Uterus (tissue), 4 donors: ENCODE results near the gene PIK3R2. TPM values are rescaled to one million over a fixed set of nuclear protein-coding genes. Genes with fewer than 3 reads are reported as not detected.

ENCODE experiments used
- DNase-seq, 2 donors: peaks; one replicate each; pipeline ENCODE4 v3.0.0-alpha.2; 2019 to 2020
- H3K27ac ChIP-seq, 2 donors: fragments of 200-600 bp; sonication (generic); 1 replicate in 1 of 2; 2 replicates in 1 of 2; pipeline ENCODE4 v1.5.1; 2016 to 2018
- H3K27me3 ChIP-seq, 2 donors: fragments of 200-600 bp; sonication (generic); one replicate each; pipeline ENCODE4 v1.5.1; 2018 to 2019; ENCODE audit warnings: control low read depth in 1 of 2
- H3K36me3 ChIP-seq, 2 donors: fragments of 200-600 bp; sonication (generic); one replicate each; pipeline ENCODE4 v1.5.1; 2019; ENCODE audit warnings: control low read depth in 1 of 2
- H3K4me1 ChIP-seq, 2 donors: fragments of 200-600 bp; sonication (generic); one replicate each; pipeline ENCODE4 v1.5.1; 2018 to 2019; ENCODE audit warnings: control low read depth in 1 of 2
- H3K4me3 ChIP-seq, 2 donors: fragments of 200-600 bp; sonication (generic); 1 replicate in 1 of 2; 2 replicates in 1 of 2; pipeline ENCODE4 v1.5.1; 2018 to 2019; ENCODE audit warnings: mild to moderate bottlenecking in 1 of 2
- H3K9me3 ChIP-seq, 2 donors: fragments of 200-600 bp; sonication (generic); one replicate each; pipeline ENCODE4 v1.5.1; 2019; ENCODE audit warnings: control low read depth in 1 of 2
- POLR2A ChIP-seq, 2 donors: fragments of 450-650 bp; IDR thresholded peaks; one replicate each; pipeline ENCODE4 v1.6.1; 2016; ENCODE audit warnings: antibody characterized with exemption in 2 of 2, mild to moderate bottlenecking in 1 of 2, moderate library complexity in 1 of 2
- intact Hi-C: fragments of 100-400 bp; cut with DNase I; formaldehyde crosslinking; loops from one replicate; pipeline ENCODE4 v1.15.1; 2023; ENCODE audit warnings: low total_unique reads
- total RNA-seq, 4 donors: library from RNA; depleted of rRNA in 3 of 4; stranded (reverse); fragments of >200 nt in 3 of 4; gene quantifications; one replicate each; pipeline versions ENCODE4 v1.1.0 to v1.2.4, GENCODE V29; 2014 to 2023
- TF ChIP-seq, protein P1 (sequence below), 4 experiments: fragments of 200-600 bp in 2 of 4; fragments of 450-650 bp in 2 of 4; sonication (generic) in 2 of 4; IDR thresholded peaks; one replicate each; pipeline ENCODE4 v1.5.1; 2016 to 2019; ENCODE audit warnings: antibody characterized with exemption in 4 of 4, mild to moderate bottlenecking in 2 of 4, moderate library complexity in 1 of 4
- donor health status: DM: yes; HTN: yes; CAD: no.

Gene PIK3R2
- total RNA-seq, 4 donors from 2014 or later = 17.2 to 39.4 (median 29.7) TPM

DNA sequence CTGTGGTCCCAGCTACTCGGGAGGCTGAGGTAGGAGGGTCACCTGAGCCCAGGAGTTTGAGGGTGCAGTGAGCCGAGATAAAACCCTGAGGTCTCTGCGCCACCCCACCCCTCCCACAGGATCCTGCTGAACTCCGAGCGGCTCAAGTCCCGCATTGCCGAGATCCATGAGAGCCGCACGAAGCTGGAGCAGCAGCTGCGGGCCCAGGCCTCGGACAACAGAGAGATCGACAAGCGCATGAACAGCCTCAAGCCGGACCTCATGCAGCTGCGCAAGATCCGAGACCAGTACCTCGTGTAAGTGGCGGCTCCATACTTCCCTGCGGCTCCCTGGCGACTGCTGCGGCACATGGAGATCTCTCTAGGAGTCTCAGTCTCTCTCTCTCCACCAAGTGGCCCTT is 14.0 kb downstream of the PIK3R2 start:
- Histone ChIP-seq H3K36me3 (no peaks in the 10 kb centered on the region), H3K27me3 (no peaks in the 10 kb centered on the region), H3K9me3 (no peaks in the 10 kb centered on the region), H3K4me3 (no peak overlapping the region), H3K4me1 (peaks cover 0 to under 1% of the 10 kb centered on the region in 2 donors), H3K27ac (no peak overlapping the region)
- intact Hi-C loops = no loop called here
- TF ChIP-seq, protein P1, sequence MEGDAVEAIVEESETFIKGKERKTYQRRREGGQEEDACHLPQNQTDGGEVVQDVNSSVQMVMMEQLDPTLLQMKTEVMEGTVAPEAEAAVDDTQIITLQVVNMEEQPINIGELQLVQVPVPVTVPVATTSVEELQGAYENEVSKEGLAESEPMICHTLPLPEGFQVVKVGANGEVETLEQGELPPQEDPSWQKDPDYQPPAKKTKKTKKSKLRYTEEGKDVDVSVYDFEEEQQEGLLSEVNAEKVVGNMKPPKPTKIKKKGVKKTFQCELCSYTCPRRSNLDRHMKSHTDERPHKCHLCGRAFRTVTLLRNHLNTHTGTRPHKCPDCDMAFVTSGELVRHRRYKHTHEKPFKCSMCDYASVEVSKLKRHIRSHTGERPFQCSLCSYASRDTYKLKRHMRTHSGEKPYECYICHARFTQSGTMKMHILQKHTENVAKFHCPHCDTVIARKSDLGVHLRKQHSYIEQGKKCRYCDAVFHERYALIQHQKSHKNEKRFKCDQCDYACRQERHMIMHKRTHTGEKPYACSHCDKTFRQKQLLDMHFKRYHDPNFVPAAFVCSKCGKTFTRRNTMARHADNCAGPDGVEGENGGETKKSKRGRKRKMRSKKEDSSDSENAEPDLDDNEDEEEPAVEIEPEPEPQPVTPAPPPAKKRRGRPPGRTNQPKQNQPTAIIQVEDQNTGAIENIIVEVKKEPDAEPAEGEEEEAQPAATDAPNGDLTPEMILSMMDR (IDR thresholded peaks at IDR 0.05) = no peak
- no peak for TF ChIP-seq POLR2A (IDR thresholded peaks at IDR 0.05)
- DNase-seq = no peak

GRCh38 chr19:18167975-18168645 is 15.1 kb downstream of the PIK3R2 start:
- H3K36me3 ChIP-seq = no peaks in the 10 kb centered on the region

DNA sequence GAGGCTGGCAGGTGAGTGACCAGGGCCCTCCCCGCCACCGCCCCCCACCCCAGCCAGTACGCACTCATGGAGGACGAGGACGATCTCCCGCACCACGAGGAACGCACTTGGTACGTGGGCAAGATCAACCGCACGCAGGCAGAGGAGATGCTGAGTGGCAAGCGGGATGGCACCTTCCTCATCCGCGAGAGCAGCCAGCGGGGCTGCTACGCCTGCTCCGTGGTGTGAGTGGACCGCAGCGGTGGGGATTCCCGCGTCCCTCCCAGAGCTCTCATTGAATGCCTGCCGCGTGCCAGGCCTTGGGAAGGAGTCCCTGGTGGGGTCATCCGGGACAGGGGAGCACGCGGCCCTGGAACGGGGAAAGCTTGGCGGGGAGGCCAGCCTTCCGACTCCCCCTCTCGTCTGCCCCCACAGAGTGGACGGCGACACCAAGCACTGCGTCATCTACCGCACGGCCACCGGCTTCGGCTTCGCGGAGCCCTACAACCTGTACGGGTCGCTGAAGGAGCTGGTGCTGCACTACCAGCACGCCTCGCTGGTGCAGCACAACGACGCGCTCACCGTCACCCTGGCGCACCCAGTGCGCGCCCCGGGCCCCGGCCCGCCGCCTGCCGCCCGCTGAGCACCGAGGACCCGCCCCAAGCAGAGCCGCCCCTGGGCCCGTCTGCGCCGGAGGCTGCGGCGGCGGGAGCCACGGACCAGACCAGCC is 15.9 kb downstream of the PIK3R2 start:
- TF ChIP-seq, protein P1 (IDR thresholded peaks at IDR 0.05) = no peak
- no peak for TF ChIP-seq POLR2A (IDR thresholded peaks at IDR 0.05)
- Histone ChIP-seq H3K36me3 (no peaks in the 10 kb centered on the region), H3K4me1 (peaks cover 0 to 3% of the 10 kb centered on the region in 2 donors), H3K4me3 (no peak overlapping the region), H3K9me3 (no peaks in the 10 kb centered on the region), H3K27me3 (no peaks in the 10 kb centered on the region), H3K27ac (no peak overlapping the region)
- no peak for DNase-seq
- intact Hi-C loops = no loop called here

More at GRCh38 chr19:18167975-18168645, 15.1 kb downstream of the PIK3R2 start:
- no peak for DNase-seq
- Histone ChIP-seq H3K27me3 (no peaks in the 10 kb centered on the region), H3K4me1 (no peaks in the 10 kb centered on the region), H3K4me3 (no peak overlapping the region), H3K9me3 (no peaks in the 10 kb centered on the region), H3K27ac (no peak overlapping the region)
- TF ChIP-seq, protein P1 (IDR thresholded peaks at IDR 0.05) = peak; percentile 41 to 69 (median 62)
- TF ChIP-seq POLR2A (IDR thresholded peaks at IDR 0.05) = no peak
- intact Hi-C loops = no loop called here

GRCh38 chr19:18170714-18171255 is 17.8 kb downstream of the PIK3R2 start:
- H3K27ac ChIP-seq = no peak overlapping the region
- H3K9me3 ChIP-seq = no peaks in the 10 kb centered on the region
- H3K4me1 ChIP-seq = peaks cover 0 to 3% of the 10 kb centered on the region in 2 donors
- intact Hi-C loops = no loop called here
- no peak for DNase-seq
- no peaks in the 10 kb centered on the region for H3K27me3 ChIP-seq
- no peaks in the 10 kb centered on the region for H3K36me3 ChIP-seq
- TF ChIP-seq, protein P1 (IDR thresholded peaks at IDR 0.05) = no peak
- TF ChIP-seq POLR2A (IDR thresholded peaks at IDR 0.05) = no peak
- no peak overlapping the region for H3K4me3 ChIP-seq
